Naive B cell (primary cell): ENCODE data around the gene SYMPK. TPM values are rescaled to one million over a fixed set of nuclear protein-coding genes. Genes with fewer than 3 reads are reported as not detected.

Experiments
- ATAC-seq, 2 donors: fragments of 150-1000 bp; cut with Tn5 transposase; 2 replicates each; pipeline ENCODE4 v1.10.0; 2021; ENCODE audit warnings: low read depth in 2 of 2, mild to moderate bottlenecking in 2 of 2, moderate library complexity in 2 of 2
- DNase-seq: peaks from one replicate; pipeline ENCODE4 v3.0.0; 2022
- H3K27ac Mint-ChIP-seq, 6 donors: one replicate each; pipeline ENCODE4 v1.8.0; 2020 to 2022; ENCODE audit warnings: mild to moderate bottlenecking in 6 of 6, mixed read lengths in 6 of 6, moderate library complexity in 5 of 6, inconsistent platforms in 2 of 6
- H3K27me3 Mint-ChIP-seq, 3 donors: one replicate each; pipeline ENCODE4 v1.8.0; 2021 to 2022; ENCODE audit warnings: mixed read lengths in 3 of 3, mild to moderate bottlenecking in 1 of 3
- H3K36me3 Mint-ChIP-seq, 2 donors: one replicate each; pipeline ENCODE4 v1.8.0; 2020 to 2022; ENCODE audit warnings: mixed read lengths in 2 of 2, inconsistent platforms in 1 of 2, mild to moderate bottlenecking in 1 of 2
- H3K4me1 Mint-ChIP-seq, 3 donors: one replicate each; pipeline ENCODE4 v1.8.0; 2020 to 2022; ENCODE audit warnings: mixed read lengths in 3 of 3, inconsistent platforms in 1 of 3, mild to moderate bottlenecking in 1 of 3, moderate library complexity in 1 of 3
- H3K4me3 Mint-ChIP-seq, 8 donors: one replicate each; pipeline ENCODE4 v1.8.0; 2020 to 2022; ENCODE audit warnings: mild to moderate bottlenecking in 8 of 8, mixed read lengths in 8 of 8, moderate library complexity in 8 of 8, inconsistent platforms in 2 of 8
- H3K9me3 Mint-ChIP-seq, 7 donors: one replicate each; pipeline ENCODE4 v1.8.0; 2020 to 2022; ENCODE audit warnings: mixed read lengths in 7 of 7, mild to moderate bottlenecking in 5 of 7, inconsistent platforms in 2 of 7, moderate library complexity in 1 of 7
- polyA plus RNA-seq, 6 donors: library from polyadenylated mRNA; unstranded; fragments of 300-500 nt; fragmentation: Illumina TruSeq; gene quantifications; one replicate each; pipeline ENCODE4 v1.2.3, GENCODE V29; 2021; ENCODE audit warnings: low read depth in 6 of 6

SYMPK gene
- polyA plus RNA-seq, 6 donors from 2014 or later, result 6.3 to 24.3 (median 9.0) TPM

DNA sequence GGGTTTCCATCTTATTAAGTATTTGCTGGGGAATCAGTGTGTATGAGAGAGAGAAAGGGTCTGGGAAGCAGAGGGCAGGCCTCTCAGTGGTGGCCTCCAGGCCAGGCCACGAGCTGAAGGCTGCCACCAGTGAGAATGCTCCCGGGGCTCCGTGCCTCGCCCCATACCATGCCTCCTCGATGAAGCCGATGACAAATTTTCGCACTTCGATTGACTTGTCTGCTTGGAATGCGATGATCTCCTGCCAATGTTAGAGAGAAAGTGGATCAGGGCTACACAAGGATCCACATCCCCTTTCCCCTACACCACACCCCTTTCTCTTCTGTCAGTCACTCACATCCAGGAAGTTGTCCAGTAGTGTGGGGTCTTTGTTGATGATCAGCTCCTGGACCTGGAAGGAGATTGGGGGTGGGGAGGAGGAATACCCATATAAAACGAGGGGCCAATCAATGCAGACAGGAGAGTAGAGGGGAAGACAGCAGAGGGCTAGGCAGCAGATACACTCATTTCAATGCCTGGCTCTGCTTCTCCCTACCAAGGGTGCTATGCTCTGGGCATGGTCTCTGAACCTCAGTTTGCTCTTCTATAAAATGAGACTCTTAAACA lies 10.7 kb downstream of the SYMPK start:
- ATAC-seq (no peak), DNase-seq (no peak)
- no peaks in the 10 kb centered on the region for H3K27me3 Mint-ChIP-seq
- no peaks in the 10 kb centered on the region for H3K9me3 Mint-ChIP-seq
- no peak overlapping the region for H3K4me3 Mint-ChIP-seq
- H3K4me1 Mint-ChIP-seq, result peaks cover 2 to 21% (median 9%) of the 10 kb centered on the region in 3 donors
- H3K36me3 Mint-ChIP-seq, result peaks cover 8 to 24% of the 10 kb centered on the region in 2 donors
- H3K27ac Mint-ChIP-seq, result peak overlapping the region in 2 of 6 donors; percentile 36 to 53

DNA sequence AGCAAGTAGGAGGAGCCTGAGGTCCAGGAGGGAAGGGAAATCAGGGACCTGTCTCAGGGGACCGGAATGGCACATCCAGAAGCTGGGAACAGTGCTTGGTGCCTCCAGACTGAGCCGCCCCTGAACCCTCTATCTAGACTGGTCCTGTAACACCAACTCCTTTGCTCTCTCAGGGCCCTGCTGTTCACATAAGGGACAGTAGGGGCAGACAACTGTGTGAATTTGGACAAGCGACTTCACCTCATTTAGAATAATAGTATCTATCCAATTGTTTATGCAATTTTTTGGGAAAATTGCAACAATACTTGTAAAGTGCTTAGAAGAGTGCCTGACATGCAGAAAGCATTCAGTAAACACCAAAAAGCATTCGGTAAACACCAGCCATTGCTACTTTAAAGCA lies 14.0 kb downstream of the SYMPK start:
- Mint-ChIP-seq H3K36me3 (peaks cover 20 to 34% of the 10 kb centered on the region in 2 donors), H3K9me3 (no peaks in the 10 kb centered on the region), H3K4me3 (no peak overlapping the region), H3K27ac (no peak overlapping the region), H3K27me3 (no peaks in the 10 kb centered on the region), H3K4me1 (peaks cover 4 to 16% (median 9%) of the 10 kb centered on the region in 3 donors)
- ATAC-seq (no peak), DNase-seq (no peak)

DNA sequence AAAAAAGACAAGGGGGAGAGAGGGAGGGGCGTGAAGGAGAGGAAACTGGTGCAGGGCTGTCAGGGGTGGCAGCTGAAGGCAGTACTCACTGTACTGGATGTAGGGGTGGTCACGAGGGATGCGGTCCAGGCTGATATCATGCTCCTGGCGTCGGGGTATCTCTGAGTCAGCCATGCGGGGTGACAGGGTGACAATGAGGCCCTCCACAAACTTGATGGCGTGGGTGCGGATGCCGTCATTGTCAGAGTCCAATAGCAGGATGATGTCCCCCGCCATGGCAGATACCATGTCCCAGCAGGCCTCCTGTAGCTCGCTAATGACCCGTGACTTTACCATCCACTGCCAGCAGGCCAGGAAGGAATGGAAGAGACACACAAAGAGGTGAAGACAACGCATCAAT lies 15.3 kb downstream of the SYMPK start:
- no peak overlapping the region for H3K4me3 Mint-ChIP-seq
- no peaks in the 10 kb centered on the region for H3K27me3 Mint-ChIP-seq
- no peaks in the 10 kb centered on the region for H3K9me3 Mint-ChIP-seq
- peaks cover 4 to 9% (median 5%) of the 10 kb centered on the region in 3 donors for H3K4me1 Mint-ChIP-seq
- H3K27ac Mint-ChIP-seq, result peak overlapping the region in 1 of 6 donors; percentile 50
- peaks cover 25 to 26% of the 10 kb centered on the region in 2 donors for H3K36me3 Mint-ChIP-seq
- ATAC-seq (no peak), DNase-seq (no peak)

DNA sequence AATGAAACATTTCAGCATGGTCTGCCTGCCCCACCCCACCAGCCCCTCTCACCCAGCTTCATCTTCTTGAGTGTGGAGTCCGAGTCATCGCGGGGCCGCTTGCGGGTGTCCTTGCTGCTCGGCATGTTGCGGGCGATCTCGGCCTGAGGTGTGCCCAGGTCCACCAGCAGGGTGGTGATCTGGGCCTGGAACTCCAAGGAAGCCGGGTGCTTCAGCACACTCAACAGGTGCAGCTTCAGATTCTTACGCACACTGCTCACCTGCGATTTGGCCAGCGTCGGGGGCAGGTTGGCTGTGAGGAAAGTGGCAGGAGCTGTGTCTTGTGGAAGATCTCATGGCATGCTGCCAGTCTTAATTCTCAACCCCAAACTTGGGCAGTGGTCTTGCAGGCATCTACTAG lies 20.7 kb downstream of the SYMPK start:
- DNase-seq, result no peak
- peaks cover 0 to 2% (median 0%) of the 10 kb centered on the region in 3 donors for H3K4me1 Mint-ChIP-seq
- no peak overlapping the region for H3K4me3 Mint-ChIP-seq
- H3K27ac Mint-ChIP-seq, result no peak overlapping the region
- ATAC-seq, result no peak
- peaks cover 25 to 28% of the 10 kb centered on the region in 2 donors for H3K36me3 Mint-ChIP-seq
- H3K9me3 Mint-ChIP-seq, result no peaks in the 10 kb centered on the region
- H3K27me3 Mint-ChIP-seq, result no peaks in the 10 kb centered on the region

DNA sequence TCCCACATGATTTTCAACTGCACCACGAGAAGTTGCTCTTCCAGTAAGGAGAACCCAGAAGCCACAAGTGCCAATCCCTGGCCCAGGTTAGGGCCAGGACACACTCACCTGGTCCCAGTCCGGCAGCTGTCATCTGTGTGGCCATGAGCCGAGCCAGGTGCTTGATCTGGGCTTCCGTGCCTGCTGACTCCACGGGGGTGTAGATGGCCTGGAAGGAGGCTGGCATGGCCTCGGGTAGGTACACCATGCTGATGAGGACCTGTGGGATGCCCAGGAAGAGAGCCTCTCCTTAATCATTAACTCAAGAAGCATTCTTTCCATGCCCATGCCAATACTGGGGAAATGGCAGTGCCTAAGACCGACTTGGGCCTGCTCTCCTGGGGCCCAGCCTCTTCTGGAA lies 28.0 kb downstream of the SYMPK start:
- H3K4me3 Mint-ChIP-seq, result no peak overlapping the region
- peaks cover 15 to 40% of the 10 kb centered on the region in 2 donors for H3K36me3 Mint-ChIP-seq
- no peak for DNase-seq
- H3K4me1 Mint-ChIP-seq, result peaks cover 0 to 7% (median 2%) of the 10 kb centered on the region in 3 donors
- H3K27ac Mint-ChIP-seq, result peak overlapping the region in 1 of 6 donors; percentile 79
- H3K9me3 Mint-ChIP-seq, result no peaks in the 10 kb centered on the region
- no peak for ATAC-seq
- H3K27me3 Mint-ChIP-seq, result no peaks in the 10 kb centered on the region

DNA sequence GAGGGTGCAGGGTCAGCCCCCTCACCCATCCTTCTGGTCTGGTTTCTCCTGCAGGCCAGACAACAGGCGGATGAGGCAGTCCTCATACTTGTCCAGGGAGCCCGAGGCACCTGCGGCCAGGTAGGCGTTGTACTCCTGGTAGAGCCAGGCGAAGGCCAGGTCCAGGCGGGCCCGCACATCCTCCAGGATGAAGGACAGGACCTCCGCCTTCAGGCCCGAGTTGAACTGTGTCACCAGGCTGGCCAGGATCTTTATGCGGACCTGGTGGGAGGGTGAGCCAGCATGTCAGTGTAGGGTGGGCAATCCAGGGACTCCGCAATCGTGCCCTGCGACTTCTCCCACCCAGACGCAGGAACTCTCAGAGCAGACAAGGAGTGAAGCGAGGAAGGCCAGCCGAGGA lies 34.0 kb downstream of the SYMPK start:
- peak overlapping the region in 1 of 6 donors; percentile 63 for H3K27ac Mint-ChIP-seq
- peaks cover 0 to 8% (median 0%) of the 10 kb centered on the region in 3 donors for H3K4me1 Mint-ChIP-seq
- ATAC-seq (no peak), DNase-seq (no peak)
- no peaks in the 10 kb centered on the region for H3K9me3 Mint-ChIP-seq
- no peak overlapping the region for H3K4me3 Mint-ChIP-seq
- H3K27me3 Mint-ChIP-seq, result no peaks in the 10 kb centered on the region
- H3K36me3 Mint-ChIP-seq, result peaks cover 14 to 41% of the 10 kb centered on the region in 2 donors

DNA sequence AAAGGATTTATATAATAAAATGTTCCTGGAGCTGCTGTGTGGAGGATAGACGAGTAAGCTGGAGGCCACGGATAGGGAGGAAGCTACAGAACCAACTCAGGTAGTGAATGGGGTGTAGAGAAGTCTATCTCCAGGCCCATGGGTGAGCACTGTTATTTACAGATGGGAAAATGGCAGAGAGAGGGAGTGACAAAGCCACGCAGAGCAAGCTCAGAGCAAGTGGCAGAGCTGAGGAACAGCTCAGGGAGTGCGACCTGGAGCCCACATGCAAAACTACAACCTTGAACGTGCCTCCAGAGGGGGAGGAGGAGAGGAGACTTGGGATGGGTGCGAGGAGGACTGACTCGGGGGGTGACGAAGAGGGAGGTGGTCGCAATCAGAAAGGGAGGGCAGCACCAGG lies 34.4 kb downstream of the SYMPK start:
- H3K4me3 Mint-ChIP-seq, result no peak overlapping the region
- ATAC-seq (no peak), DNase-seq (no peak)
- no peaks in the 10 kb centered on the region for H3K9me3 Mint-ChIP-seq
- no peaks in the 10 kb centered on the region for H3K27me3 Mint-ChIP-seq
- peak overlapping the region in 2 of 6 donors; percentile 36 to 63 for H3K27ac Mint-ChIP-seq
- peaks cover 14 to 41% of the 10 kb centered on the region in 2 donors for H3K36me3 Mint-ChIP-seq
- H3K4me1 Mint-ChIP-seq, result peaks cover 0 to 8% (median 0%) of the 10 kb centered on the region in 3 donors

DNA sequence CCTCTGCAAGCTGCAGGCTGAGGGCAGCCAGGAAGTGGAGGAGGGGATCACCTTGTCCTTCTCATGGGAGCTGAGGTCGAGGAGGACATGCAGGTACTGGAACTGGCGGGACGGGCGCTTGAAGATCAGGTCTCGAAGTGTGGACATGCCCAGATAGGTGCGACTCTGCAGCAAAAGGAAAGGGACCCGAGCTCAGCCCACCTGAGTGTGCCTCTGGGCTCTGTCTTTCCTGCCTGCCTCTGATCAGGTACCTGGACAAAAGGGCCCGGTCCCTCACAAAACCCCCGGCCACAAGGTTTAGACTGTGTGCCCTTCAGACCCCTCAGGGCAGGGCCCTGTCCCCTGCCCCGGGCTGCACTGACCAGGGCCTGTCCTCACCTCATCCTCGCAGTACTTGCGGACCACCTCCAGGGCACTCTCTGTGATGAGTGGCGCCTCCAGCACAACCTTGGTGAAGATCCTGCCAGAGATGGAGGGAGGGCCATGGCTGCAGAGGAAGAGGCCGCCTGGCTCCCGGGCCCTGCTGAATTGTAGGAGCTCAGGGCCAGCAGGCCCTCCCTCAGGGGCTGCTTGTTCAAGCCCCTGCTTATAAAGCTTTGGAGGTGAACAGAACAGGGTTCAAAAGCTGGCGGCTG lies 35.4 kb downstream of the SYMPK start:
- Mint-ChIP-seq H3K27me3 (no peaks in the 10 kb centered on the region), H3K36me3 (peaks cover 14 to 41% of the 10 kb centered on the region in 2 donors), H3K27ac (peak overlapping the region in 1 of 6 donors; percentile 36), H3K4me3 (no peak overlapping the region), H3K4me1 (peaks cover 0 to 8% (median 0%) of the 10 kb centered on the region in 3 donors), H3K9me3 (no peaks in the 10 kb centered on the region)
- ATAC-seq, result no peak
- no peak for DNase-seq

DNA sequence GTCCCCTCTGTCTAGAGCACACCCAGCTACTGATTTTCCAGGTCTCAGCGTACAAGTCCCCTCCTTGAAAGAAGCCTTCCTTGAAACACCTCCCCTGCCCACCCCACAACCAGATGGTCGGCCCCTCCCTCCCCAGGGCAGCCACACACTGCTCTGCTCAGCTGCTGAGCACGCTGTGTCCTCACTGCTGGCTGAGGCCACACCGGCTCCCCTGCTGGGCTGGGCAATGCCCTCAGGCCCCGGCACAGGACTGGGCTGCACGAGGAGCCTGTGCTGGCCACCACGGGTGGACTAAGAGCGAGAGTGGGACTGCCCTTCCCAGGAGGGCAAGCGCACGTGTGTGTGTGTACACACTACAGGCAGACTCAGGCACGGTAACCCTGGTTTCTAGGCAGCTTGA lies 36.0 kb downstream of the SYMPK start:
- no peaks in the 10 kb centered on the region for H3K9me3 Mint-ChIP-seq
- DNase-seq (no peak), ATAC-seq (no peak)
- no peak overlapping the region for H3K27ac Mint-ChIP-seq
- H3K4me3 Mint-ChIP-seq, result no peak overlapping the region
- peaks cover 14 to 41% of the 10 kb centered on the region in 2 donors for H3K36me3 Mint-ChIP-seq
- H3K27me3 Mint-ChIP-seq, result no peaks in the 10 kb centered on the region
- H3K4me1 Mint-ChIP-seq, result peaks cover 0 to 8% (median 0%) of the 10 kb centered on the region in 3 donors

DNA sequence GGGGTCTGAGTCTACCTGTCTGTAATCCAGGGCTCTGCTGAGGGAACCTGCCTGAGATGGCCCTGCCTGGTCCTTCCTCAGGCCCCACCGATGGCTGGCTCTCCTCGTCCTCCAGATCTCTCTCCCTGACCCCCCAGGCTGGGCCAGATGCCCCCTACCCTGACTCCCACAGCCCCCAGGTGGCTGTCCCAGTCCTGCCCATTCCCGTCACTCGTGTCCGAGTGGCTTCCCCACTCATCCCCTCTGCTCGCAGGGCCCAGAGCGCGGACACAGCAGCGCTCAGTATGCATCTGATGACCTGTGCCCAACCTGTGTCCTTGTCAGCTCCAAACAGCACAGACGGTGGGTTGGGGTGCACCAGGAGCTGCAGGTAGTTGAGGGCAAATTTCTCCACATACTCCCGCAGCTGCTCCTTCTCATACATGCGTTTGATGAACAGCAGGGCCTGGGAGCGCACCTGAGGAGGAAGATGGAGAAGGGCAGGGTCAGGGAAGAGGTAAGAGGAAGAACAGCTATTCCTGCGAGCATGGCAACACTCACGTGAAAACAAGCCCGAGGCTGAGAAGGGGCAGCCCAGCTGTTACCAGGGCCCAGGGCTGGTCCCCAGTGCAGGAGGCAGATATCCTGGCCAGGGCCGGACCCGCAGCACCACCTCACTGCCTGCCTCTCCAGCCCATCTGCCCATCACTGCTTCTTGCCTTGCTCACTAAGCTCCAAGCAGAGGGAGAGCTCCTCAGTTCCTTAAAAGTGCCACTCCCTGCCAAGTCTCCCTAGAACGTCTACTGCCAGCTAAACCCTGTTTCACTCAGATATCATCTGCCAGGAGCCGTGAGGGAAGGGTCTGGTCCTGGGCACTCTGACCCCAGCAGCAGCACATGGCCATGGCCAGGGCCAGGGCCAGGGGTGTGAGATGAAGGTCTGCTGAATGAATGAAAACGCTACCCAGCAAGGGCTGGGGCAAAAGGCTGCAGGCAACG lies 36.7 kb downstream of the SYMPK start:
- Mint-ChIP-seq H3K9me3 (no peaks in the 10 kb centered on the region), H3K27ac (peak overlapping the region in 2 of 6 donors; percentile 36 to 66), H3K36me3 (peaks cover 10 to 40% of the 10 kb centered on the region in 2 donors), H3K27me3 (no peaks in the 10 kb centered on the region), H3K4me1 (peaks cover 0 to 11% (median 0%) of the 10 kb centered on the region in 3 donors), H3K4me3 (no peak overlapping the region)
- ATAC-seq (no peak), DNase-seq (no peak)

DNA sequence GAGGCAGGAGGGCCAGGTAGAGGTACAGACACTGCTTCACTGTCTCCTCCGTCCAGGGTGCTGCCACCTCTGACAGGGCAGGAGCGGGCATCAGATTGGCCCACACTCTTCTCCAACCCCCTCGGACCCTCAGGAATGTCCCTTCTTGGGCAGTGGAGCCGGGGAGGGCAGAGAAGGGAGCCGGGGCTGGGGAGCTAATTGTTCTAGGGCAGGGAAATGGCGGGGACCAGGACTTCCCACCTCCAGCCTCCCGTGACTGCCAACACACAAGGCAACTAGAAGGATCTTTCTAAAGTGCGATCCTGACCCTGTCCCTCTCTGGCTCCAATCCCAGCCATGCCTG lies 37.7 kb downstream of the SYMPK start:
- peaks cover 10 to 39% of the 10 kb centered on the region in 2 donors for H3K36me3 Mint-ChIP-seq
- H3K4me3 Mint-ChIP-seq, result no peak overlapping the region

DNA sequence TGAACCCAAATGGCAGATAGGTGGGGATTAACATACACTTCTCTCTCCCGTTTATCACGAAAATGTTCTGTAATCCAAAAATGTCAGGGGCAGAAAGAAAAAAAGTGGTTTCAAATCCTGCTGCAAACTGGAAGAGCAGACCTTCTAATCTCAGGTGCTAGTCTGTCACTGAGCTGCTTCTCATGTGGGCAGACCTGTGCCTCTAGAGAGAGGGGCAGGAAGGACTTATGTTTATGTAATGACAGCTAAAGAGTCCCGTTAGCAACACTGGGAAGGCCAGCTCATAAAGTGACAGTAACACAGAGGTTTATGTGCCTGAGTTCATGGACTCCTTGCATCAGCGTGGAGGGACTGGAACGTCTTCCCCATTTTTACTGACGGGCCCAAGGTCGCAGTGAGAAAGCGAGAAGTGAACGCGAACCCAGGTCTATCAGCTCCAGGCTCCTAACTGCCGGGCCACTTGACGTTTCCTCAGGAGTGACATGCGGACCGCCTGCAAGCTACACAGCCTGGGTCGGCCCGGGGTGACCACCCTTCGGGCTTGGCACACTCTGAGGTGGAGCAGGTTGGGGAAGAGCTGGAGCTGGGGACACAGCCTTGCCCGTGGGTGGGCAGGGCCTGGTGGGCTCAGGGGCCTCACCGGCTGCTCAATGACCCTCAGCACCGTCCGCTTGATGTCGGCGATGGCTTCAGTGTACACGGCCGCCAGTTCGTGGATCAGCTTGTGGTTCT lies 38.2 kb downstream of the SYMPK start:
- ATAC-seq (no peak), DNase-seq (no peak)
- H3K4me3 Mint-ChIP-seq, result no peak overlapping the region
- H3K9me3 Mint-ChIP-seq, result no peaks in the 10 kb centered on the region
- H3K36me3 Mint-ChIP-seq, result peaks cover 9 to 34% of the 10 kb centered on the region in 2 donors
- H3K27me3 Mint-ChIP-seq, result no peaks in the 10 kb centered on the region
- peaks cover 0 to 12% (median 0%) of the 10 kb centered on the region in 3 donors for H3K4me1 Mint-ChIP-seq
- H3K27ac Mint-ChIP-seq, result peak overlapping the region in 1 of 6 donors; percentile 80

More for the DNA sequence above, 37.7 kb downstream of the SYMPK start:
- DNase-seq (no peak), ATAC-seq (no peak)
- H3K27me3 Mint-ChIP-seq, result no peaks in the 10 kb centered on the region
- peak overlapping the region in 3 of 6 donors; percentile 36 to 84 (median 82) for H3K27ac Mint-ChIP-seq
- H3K9me3 Mint-ChIP-seq, result no peaks in the 10 kb centered on the region
- peaks cover 0 to 12% (median 0%) of the 10 kb centered on the region in 3 donors for H3K4me1 Mint-ChIP-seq

DNA sequence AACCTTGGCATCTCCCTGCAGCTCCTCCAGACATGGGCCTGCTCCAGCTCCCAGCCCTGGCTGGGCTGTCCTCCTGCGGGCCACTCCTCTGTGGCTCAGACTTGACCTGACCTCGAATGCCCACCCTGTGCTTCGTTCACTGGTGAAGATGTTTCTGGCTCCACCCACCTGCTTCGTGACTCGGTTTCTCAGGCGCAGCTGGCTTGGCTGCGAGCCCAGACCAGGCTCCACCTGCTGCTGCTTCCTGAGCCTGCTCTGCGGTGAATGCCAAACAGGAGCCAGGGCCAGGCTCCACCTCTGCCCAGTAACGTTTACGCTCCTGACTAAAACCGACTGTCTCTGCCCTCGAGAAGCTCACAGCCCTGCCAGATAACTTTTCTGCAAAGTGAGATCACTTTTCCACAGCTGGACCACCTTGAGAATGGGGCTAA lies 38.9 kb downstream of the SYMPK start:
- Mint-ChIP-seq H3K27me3 (no peaks in the 10 kb centered on the region), H3K4me3 (no peak overlapping the region), H3K36me3 (peaks cover 5 to 27% of the 10 kb centered on the region in 2 donors), H3K27ac (no peak overlapping the region), H3K9me3 (no peaks in the 10 kb centered on the region), H3K4me1 (peaks cover 0 to 12% (median 4%) of the 10 kb centered on the region in 3 donors)
- ATAC-seq, result no peak
- no peak for DNase-seq
